Testis (tissue), 2 donors: ENCODE measurements around the gene PCCA.

Experiments used
- POLR2A ChIP-seq: fragments of 450-650 bp; IDR thresholded peaks from one replicate; pipeline ENCODE4 v1.6.1; 2017; ENCODE audit warnings: antibody characterized with exemption, mild to moderate bottlenecking, moderate library complexity
- TF ChIP-seq, protein P1 (sequence below), 3 experiments: fragments of 450-650 bp in 2 of 3; fragments of 200-600 bp in 1 of 3; sonication (generic) in 1 of 3; IDR thresholded peaks; one replicate each; pipeline ENCODE4 v1.5.1; 2016 to 2019; ENCODE audit warnings: antibody characterized with exemption in 3 of 3, mild to moderate bottlenecking in 2 of 3, moderate library complexity in 1 of 3

DNA sequence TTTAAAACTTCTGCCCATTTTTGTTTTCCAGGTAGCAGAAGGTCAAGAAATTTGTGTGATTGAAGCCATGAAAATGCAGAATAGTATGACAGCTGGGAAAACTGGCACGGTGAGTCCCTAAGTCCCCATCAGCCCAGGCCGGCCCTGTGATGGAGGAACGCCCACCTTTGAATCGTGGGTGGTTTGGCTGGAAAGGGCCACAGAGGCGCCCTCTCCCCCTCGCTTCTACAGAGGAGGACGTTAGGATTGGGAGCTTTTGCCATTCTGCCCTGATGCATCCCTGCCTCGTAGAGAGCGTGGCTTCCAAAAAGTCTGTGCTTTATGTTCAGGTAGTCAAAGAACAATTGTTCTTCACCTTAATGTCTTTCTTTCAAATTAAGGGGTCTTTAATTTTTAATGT lies 438.8 kb downstream of the PCCA start:
- TF ChIP-seq, protein P1, sequence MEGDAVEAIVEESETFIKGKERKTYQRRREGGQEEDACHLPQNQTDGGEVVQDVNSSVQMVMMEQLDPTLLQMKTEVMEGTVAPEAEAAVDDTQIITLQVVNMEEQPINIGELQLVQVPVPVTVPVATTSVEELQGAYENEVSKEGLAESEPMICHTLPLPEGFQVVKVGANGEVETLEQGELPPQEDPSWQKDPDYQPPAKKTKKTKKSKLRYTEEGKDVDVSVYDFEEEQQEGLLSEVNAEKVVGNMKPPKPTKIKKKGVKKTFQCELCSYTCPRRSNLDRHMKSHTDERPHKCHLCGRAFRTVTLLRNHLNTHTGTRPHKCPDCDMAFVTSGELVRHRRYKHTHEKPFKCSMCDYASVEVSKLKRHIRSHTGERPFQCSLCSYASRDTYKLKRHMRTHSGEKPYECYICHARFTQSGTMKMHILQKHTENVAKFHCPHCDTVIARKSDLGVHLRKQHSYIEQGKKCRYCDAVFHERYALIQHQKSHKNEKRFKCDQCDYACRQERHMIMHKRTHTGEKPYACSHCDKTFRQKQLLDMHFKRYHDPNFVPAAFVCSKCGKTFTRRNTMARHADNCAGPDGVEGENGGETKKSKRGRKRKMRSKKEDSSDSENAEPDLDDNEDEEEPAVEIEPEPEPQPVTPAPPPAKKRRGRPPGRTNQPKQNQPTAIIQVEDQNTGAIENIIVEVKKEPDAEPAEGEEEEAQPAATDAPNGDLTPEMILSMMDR (IDR thresholded peaks at IDR 0.05), result no peak
- TF ChIP-seq POLR2A, result no peak
